NCI-H1930 (cell line): Measurements from ENCODE around the gene INO80C.

ENCODE experiments used
- DNase-seq, 2 experiments: peaks; one replicate each; lab custom pipeline; 2025; lab: John Stamatoyannopoulos, UW

INO80C gene, protein sequence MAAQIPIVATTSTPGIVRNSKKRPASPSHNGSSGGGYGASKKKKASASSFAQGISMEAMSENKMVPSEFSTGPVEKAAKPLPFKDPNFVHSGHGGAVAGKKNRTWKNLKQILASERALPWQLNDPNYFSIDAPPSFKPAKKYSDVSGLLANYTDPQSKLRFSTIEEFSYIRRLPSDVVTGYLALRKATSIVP

DNA sequence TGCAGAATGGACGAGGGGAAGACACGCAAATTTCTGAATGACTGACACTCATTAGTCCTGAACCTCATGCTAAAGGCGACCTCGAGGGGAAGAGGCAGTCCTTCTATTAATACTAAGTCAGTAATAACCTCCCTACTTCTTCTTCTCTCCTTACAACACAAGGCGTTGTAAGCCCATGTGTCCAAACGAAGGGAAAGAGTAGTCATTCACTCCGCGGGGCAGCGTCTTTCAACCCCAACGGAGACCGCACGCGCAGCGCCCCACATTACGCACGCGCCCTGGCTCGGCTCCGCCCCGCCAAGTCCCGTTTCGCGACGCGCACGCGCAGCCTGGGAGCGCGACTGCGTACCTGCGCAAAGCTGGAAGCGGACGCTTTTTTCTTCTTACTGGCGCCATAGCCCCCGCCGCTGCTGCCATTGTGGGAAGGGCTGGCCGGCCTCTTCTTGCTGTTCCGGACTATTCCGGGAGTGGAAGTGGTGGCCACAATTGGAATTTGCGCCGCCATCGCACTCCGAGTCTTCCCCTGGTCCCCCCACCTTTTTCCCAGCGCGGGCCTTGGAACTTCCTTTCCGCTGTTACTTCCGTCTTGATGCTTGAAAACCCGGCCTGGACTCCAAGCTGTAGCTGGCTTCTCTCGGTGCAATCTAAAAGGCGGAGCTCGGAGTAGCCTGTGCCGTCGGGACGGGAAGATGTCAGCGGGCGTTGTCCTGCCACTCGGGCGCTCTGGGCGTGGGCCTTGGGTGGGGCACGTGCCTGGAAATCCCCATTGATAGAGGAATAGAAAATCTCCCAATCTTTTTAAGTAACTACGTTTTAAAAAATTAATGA is at the start of gene INO80C:
TSS of gene INO80C (minus strand) at position 591 of the 828 bp plus-strand sequence. CDS start at position 505, 86 bp downstream.
- DNase-seq, result peak; percentile 92 to 97

DNA sequence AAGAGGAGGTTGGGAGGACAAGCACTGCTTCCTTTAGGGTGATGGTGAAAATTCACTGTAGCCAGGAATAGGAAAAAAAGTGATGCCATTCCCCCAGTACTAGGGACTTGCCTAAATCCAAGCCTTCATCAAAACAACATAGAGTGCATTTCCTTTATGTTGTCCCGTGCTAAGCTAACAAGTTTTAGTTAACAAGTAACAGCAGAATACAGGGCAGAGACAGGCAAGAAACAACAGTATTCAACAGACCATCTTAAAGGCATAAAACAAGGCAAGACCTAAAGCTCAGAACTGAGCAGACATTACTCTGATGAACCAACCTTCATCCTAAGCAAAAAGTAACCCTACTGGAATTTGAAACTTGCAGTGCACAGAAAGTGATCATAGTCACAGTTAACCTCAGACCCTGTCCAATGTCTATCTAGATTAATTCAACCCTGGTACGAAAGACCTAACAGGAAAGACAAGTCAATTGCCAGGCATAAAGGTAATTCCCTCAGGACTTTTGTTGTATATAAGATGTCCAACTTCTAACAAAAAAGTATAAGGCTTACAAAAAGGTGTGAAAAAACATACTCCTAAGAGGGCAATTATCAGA is 49.3 kb upstream of the INO80C start:
- DNase-seq, result no peak

GRCh38 chr18:35542356-35542755 is 44.6 kb upstream of the INO80C start:
- DNase-seq, result no peak

- DNase-seq, result no peak
Observed at GRCh38 chr18:35535297-35535696, 37.5 kb upstream of the INO80C start.

DNA sequence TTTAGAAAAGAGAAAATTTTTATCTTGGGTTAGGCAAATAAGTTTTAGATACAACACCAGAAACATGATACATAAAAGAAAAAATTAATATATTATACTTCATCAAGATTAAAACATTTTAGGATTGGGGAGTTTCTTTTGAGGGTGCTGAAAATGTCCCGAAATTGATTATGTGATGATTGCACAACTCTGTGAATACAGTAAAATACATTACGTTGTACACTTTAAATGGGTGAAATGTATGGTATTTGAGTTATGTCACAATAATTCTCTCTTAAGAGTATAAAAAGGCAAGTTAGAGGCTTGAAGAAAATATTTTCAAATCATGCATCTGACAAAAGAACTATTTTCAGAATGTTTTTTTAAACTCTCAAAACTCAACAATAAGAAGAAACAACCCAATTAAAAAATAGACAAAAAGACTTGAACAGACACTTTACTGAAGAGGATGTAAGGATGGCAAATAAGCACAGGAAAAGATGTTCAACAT is 36.2 kb upstream of the INO80C start:
- no peak for DNase-seq

DNA sequence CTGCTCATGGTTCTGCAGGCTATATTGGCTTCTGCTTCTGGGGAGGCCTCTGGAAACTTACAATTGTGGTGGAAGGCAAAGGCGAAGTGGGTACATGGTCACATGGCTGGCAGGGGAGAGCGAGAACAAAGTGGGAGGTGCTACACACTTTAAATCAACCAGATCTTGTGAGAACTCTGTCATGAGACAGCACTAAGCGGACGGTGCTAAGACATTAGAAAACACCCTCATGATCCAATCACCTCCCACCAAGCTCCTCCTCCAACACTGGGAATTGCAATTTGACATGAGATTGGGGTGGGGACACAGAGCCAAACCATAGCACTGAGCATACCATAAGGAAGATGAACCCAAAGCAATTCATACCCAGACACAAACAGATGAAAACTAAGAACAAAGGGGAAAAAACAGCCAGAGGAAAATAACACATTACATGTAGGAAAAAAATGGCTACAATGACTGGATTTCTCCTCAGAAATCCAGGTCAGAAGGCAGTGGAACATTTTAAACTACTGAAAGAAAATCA is 31.1 kb upstream of the INO80C start:
- no peak for DNase-seq

DNA sequence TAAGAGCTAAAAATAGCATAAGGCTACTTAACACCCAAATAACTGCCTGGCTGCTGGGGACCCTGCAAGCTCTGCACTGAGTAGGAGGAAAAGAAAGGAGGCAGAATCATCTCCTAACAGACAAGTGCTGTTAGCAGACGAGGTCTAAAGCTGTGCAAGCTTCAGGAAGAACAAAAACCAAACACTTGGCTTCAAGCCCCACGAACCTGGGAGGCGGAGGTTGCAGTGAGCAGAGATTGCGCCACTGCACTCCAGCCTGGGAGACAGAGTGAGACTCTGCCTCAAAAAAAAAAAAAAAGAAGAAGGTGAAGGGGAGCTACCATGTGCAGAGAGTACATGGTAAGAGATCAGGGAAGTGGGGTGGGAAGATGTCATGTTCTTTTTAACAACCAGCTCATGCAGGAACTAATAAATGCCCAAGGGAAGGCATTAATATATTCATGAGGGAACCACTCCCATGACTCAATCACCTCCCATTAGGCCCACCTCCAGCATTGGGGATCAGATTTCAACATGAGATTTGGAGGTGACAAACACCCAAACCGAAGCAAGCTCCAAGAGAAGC is 28.8 kb upstream of the INO80C start:
- DNase-seq, result no peak

- no peak for DNase-seq
Observed at GRCh38 chr18:35525795-35526494, 28.2 kb upstream of the INO80C start.

DNA sequence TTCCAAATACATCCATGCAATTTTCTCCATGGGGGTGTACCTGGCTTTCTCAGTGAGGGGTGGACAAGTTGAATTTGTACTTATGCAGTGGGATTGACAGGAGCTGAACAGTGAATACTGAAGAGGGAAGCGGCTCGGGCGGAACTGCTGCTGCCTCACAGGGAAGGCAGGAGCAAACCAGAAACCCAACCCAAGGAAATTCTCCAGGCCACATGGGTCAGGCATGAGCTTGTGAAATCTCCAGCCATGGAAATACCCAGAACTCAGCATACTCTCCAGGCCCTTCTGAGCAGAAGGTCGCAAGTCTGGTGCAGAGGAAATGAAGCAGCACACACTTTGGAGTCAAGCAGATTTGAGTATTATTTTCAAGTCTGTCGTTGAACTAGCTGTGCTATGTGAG is 26.5 kb upstream of the INO80C start:
- no peak for DNase-seq

- no peak for DNase-seq
Observed at GRCh38 chr18:35522130-35522959, 24.6 kb upstream of the INO80C start.

GRCh38 chr18:35521133-35521532 is 23.4 kb upstream of the INO80C start:
- no peak for DNase-seq

GRCh38 chr18:35519148-35519899 is 21.6 kb upstream of the INO80C start:
- DNase-seq, result no peak

DNA sequence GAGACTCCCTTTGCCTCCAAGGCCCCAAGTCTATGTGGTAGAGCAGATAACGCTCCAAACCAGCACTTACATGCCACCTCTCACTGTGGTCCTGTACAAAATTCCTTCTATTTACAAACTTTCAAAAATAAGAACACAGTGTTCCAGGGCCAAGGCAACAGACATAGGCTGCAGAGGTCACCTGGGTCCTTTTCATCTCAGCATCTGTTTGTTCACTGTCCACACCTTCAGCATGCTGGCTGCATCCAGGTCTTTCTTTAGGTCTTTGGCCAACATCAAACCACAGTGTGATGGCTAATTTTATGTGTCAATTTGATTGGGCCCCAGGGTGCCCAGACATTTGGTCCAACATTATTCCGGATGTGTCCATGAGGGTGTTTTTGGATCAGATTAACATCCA is 20.0 kb upstream of the INO80C start:
- DNase-seq, result no peak

- DNase-seq, result no peak
Observed at GRCh38 chr18:35516789-35517188, 19.0 kb upstream of the INO80C start.

DNA sequence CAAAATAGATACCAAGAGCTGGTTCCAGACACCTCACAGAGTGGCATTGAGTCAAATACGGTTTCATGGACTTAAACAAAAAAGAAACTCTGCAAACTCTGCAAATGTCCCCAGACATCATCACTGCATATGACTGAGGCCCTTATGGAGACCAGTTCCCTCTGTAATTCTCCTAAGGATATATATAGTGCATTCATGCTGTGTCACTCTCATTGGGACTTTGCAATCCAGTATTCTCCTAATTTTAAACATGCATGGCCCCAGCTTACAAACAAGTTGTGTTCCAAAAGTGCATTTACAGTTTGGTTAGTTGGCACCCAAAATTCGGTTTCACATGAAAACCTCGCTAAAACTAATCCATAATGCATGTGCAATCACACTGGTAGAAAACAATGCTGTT is 18.6 kb upstream of the INO80C start:
- no peak for DNase-seq

DNA sequence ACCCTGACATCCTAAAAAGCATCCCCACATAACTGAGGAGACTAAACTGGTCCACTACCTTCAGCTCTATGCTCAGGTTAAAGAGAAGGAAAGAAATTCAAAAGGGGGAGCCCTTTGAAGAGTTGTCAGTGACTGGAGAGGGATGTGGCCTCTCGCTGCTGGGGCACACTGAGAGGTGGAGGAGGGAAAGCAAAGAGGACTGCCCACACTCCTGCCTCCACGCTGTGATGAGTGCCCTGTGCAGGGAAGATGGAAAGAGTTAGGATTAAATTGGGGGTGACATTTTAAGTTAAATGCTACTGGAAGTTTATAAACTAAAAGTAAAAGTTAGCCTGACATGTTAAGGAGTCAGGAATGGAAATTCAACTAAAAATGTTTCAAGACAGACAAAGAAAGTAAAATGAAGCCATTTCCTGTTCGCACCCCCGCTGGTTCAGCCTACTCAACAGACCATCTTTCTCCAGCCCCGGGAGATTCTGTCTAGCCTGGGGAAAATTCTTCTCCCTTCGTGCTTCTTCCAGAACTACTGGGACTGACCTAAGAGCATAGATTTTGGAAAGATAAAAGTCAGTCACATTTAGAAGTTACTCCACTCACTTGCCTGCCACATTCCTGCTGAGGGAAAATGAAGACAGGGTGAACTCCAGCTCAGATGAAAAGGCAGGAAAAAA is 17.8 kb upstream of the INO80C start:
- no peak for DNase-seq

- DNase-seq, result no peak
Observed at GRCh38 chr18:35514752-35515459, 17.1 kb upstream of the INO80C start.

- no peak for DNase-seq
Observed at GRCh38 chr18:35514283-35514682, 16.5 kb upstream of the INO80C start.
